ENCODE measurements around the gene CR1L. TPM values are rescaled to one million over a fixed set of nuclear protein-coding genes. Genes with fewer than 3 reads are reported as not detected.
"Not testable (repeated sequence)": the region's sequence is repeated elsewhere in the genome, so short reads cannot be mapped to it uniquely, and the experiment has no call there.

CR1L gene
- total RNA-seq, 1 donor = 0.21 TPM

GRCh38 chr1:207691841-207692240 lies 46.9 kb downstream of the CR1L start:
- H3K4me1 ChIP-seq (ENCODE audit: insufficient read depth, low read length) = no peaks in the 10 kb centered on the region
- H3K4me3 ChIP-seq (ENCODE audit: low read length) = no peak overlapping the region
- H3K27me3 ChIP-seq (ENCODE audit: insufficient read depth, low read length) = peaks cover 9% of the 10 kb centered on the region
- H3K9me3 ChIP-seq (ENCODE audit: low read depth, low read length) = no peaks in the 10 kb centered on the region

- not testable (repeated sequence) for H3K4me1 ChIP-seq (ENCODE audit: insufficient read depth, low read length); H3K4me3 ChIP-seq (ENCODE audit: low read length); H3K9me3 ChIP-seq (ENCODE audit: low read depth, low read length); H3K27me3 ChIP-seq (ENCODE audit: insufficient read depth, low read length)
Observed at GRCh38 chr1:207692291-207692690, 47.4 kb downstream of the CR1L start.

- Histone ChIP-seq H3K27me3 (ENCODE audit: insufficient read depth, low read length) (peaks cover 3% of the 10 kb centered on the region), H3K4me3 (ENCODE audit: low read length) (no peak overlapping the region), H3K4me1 (ENCODE audit: insufficient read depth, low read length) (no peaks in the 10 kb centered on the region), H3K9me3 (ENCODE audit: low read depth, low read length) (no peaks in the 10 kb centered on the region)
Observed at GRCh38 chr1:207695891-207696290, 51.0 kb downstream of the CR1L start.

GRCh38 chr1:207698822-207699483 lies 54.0 kb downstream of the CR1L start:
- Histone ChIP-seq H3K4me3 (ENCODE audit: low read length) (no peak overlapping the region), H3K27me3 (ENCODE audit: insufficient read depth, low read length) (no peaks in the 10 kb centered on the region), H3K9me3 (ENCODE audit: low read depth, low read length) (no peaks in the 10 kb centered on the region), H3K4me1 (ENCODE audit: insufficient read depth, low read length) (no peaks in the 10 kb centered on the region)

- H3K4me3 ChIP-seq (ENCODE audit: low read length) = no peak overlapping the region
- no peaks in the 10 kb centered on the region for H3K4me1 ChIP-seq (ENCODE audit: insufficient read depth, low read length)
- no peaks in the 10 kb centered on the region for H3K27me3 ChIP-seq (ENCODE audit: insufficient read depth, low read length)
- no peaks in the 10 kb centered on the region for H3K9me3 ChIP-seq (ENCODE audit: low read depth, low read length)
Observed at GRCh38 chr1:207702317-207702716, 57.4 kb downstream of the CR1L start.

- no peaks in the 10 kb centered on the region for H3K4me1 ChIP-seq (ENCODE audit: insufficient read depth, low read length)
- H3K4me3 ChIP-seq (ENCODE audit: low read length) = no peak overlapping the region
- no peaks in the 10 kb centered on the region for H3K9me3 ChIP-seq (ENCODE audit: low read depth, low read length)
- no peaks in the 10 kb centered on the region for H3K27me3 ChIP-seq (ENCODE audit: insufficient read depth, low read length)
Observed at GRCh38 chr1:207703712-207704111, 58.8 kb downstream of the CR1L start.

DNA sequence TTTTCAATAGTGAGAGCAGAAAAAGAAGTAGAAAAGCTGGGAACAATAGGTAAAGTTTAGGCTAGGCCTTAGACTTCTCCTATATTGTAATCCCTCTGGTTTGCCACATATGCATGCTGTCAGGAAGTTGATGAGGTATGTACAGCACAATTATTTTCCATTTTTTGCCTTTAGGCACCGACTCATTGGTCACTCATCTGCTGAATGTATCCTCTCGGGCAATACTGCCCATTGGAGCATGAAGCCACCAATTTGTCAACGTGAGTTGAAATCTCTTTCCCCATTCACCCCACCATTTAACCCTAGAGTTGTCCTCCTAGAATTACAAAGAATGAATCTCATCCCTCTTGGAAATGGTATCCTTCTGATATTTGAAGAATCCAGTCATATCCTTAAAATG lies 63.1 kb downstream of the CR1L start:
- H3K4me3 ChIP-seq (ENCODE audit: low read length); H3K4me1 ChIP-seq (ENCODE audit: insufficient read depth, low read length); H3K9me3 ChIP-seq (ENCODE audit: low read depth, low read length); H3K27me3 ChIP-seq (ENCODE audit: insufficient read depth, low read length): not testable (repeated sequence)

- no peaks in the 10 kb centered on the region for H3K27me3 ChIP-seq (ENCODE audit: insufficient read depth, low read length)
- no peaks in the 10 kb centered on the region for H3K9me3 ChIP-seq (ENCODE audit: low read depth, low read length)
- H3K4me1 ChIP-seq (ENCODE audit: insufficient read depth, low read length) = no peaks in the 10 kb centered on the region
- no peak overlapping the region for H3K4me3 ChIP-seq (ENCODE audit: low read length)
Observed at GRCh38 chr1:207711285-207711684, 66.4 kb downstream of the CR1L start.

DNA sequence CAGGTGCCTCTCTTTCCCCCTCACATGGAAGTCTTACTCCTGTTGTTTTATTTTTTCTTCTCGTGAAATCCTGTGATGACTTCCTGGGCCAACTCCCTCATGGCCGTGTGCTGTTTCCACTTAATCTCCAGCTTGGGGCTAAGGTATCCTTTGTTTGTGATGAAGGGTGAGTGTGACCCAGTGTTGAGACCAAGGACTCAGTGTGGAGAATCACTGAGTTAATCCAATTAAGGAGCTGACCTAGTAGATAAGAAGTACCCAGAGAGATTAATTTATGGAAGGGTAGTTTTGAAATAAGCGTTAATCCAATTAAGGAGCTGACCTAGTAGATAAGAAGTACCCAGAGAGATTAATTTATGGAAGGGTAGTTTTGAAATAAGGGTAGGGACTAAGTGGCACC lies 67.8 kb downstream of the CR1L start:
- not testable (repeated sequence) for H3K9me3 ChIP-seq (ENCODE audit: low read depth, low read length); H3K4me1 ChIP-seq (ENCODE audit: insufficient read depth, low read length); H3K27me3 ChIP-seq (ENCODE audit: insufficient read depth, low read length); H3K4me3 ChIP-seq (ENCODE audit: low read length)

DNA sequence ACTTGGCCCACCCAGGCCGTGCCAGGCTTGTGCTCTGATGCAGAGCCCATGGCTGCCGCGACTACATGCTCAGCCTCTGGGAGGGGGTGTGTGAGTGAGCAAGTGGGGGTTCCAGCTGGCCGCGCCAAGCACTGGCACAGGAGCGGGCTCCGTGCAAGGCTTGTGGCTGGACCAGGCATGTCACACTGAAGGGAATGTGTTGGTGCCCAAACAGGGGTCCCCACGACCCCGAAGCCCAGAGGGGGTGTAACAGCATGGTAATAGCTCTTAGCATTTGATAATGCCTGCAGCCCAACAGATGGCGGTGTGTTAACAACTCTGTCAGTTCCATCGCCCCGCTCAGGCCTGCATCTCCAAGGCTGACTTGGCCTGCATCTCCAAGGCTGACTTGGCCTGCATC lies 68.6 kb downstream of the CR1L start:
- Histone ChIP-seq H3K4me3 (ENCODE audit: low read length) (no peak overlapping the region), H3K4me1 (ENCODE audit: insufficient read depth, low read length) (no peaks in the 10 kb centered on the region), H3K9me3 (ENCODE audit: low read depth, low read length) (no peaks in the 10 kb centered on the region), H3K27me3 (ENCODE audit: insufficient read depth, low read length) (no peaks in the 10 kb centered on the region)

DNA sequence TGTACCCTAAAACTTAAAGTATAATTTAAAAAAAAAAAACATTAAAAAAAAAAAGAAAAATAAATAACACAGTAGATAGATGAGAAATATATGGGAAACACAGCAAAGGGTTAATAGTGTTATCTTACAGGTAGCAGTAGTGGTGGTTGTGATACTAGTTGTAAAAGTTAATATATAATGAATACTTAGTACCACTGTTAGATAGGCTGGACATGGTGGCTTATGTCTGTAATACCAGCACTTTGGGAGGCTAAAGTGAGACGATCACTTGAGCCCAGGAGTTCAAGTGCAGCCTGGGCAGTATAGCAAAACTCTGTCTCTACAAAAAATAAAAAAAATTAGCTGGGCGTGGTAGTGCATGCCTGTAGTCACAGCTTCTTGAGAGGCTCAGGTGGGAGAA lies 74.3 kb downstream of the CR1L start:
- H3K27me3 ChIP-seq (ENCODE audit: insufficient read depth, low read length) = no peaks in the 10 kb centered on the region
- no peaks in the 10 kb centered on the region for H3K4me1 ChIP-seq (ENCODE audit: insufficient read depth, low read length)
- no peak overlapping the region for H3K4me3 ChIP-seq (ENCODE audit: low read length)
- no peaks in the 10 kb centered on the region for H3K9me3 ChIP-seq (ENCODE audit: low read depth, low read length)

DNA sequence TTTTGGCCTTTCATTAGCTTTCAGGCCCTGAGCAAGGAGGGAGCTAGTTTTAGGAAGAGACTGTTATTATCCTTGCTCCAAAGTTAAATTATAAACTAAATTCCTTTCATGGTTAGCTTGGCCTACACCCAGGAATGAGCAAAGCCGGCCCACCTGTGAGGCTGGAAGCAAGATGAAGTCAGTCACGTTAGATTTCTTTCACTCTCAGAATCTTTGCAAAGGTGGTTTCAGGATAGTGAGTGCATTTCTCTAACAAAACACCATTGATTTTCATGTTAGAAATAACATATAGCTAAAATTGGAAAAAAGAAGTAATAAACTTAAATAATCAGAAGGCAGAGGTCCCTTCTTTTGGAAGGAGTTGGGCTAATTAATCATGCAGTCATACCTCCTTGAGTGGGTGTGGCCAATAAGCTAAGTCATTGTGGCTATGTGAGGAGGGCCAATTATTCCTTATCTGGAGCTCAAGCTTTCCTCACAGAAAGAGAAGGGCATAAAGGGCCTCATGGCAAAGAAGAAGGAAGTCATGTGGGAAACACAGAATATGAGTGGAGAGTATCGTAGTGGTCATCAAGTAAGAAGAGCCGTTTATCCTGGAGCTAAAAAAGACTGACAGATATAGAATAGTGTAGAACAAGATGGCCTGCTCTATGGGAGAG lies 83.4 kb downstream of the CR1L start:
- H3K27me3 ChIP-seq (ENCODE audit: insufficient read depth, low read length); H3K4me3 ChIP-seq (ENCODE audit: low read length); H3K9me3 ChIP-seq (ENCODE audit: low read depth, low read length); H3K4me1 ChIP-seq (ENCODE audit: insufficient read depth, low read length): not testable (repeated sequence)

- H3K9me3 ChIP-seq (ENCODE audit: low read depth, low read length); H3K27me3 ChIP-seq (ENCODE audit: insufficient read depth, low read length); H3K4me3 ChIP-seq (ENCODE audit: low read length); H3K4me1 ChIP-seq (ENCODE audit: insufficient read depth, low read length): not testable (repeated sequence)
Observed at GRCh38 chr1:207737503-207738157, 92.7 kb downstream of the CR1L start.

GRCh38 chr1:207738158-207738659 lies 93.3 kb downstream of the CR1L start:
- H3K4me3 ChIP-seq (ENCODE audit: low read length); H3K4me1 ChIP-seq (ENCODE audit: insufficient read depth, low read length); H3K27me3 ChIP-seq (ENCODE audit: insufficient read depth, low read length); H3K9me3 ChIP-seq (ENCODE audit: low read depth, low read length): not testable (repeated sequence)

DNA sequence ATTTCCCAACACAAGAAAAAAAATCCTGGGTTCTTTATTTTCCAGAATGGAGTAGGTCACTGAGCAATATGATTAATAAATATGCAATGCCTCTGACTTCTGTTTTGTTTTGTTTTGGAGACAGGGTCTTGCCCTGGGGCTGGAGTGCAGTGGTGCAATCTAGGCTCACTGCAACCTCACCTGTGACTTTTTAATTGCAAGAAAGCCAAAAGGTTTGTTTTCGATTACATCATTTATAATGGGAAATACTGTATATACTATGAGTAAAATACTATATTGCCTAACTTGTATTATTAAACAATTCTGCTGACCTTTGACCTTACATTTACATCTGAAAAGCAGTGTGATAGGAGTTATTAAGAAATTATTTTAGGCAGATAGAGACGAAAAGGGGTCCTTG lies 95.3 kb downstream of the CR1L start:
- no peak overlapping the region for H3K4me3 ChIP-seq (ENCODE audit: low read length)
- H3K9me3 ChIP-seq (ENCODE audit: low read depth, low read length) = no peaks in the 10 kb centered on the region

More for the DNA sequence above, 95.3 kb downstream of the CR1L start:
- no peaks in the 10 kb centered on the region for H3K27me3 ChIP-seq (ENCODE audit: insufficient read depth, low read length)
- peaks cover 5% of the 10 kb centered on the region for H3K4me1 ChIP-seq (ENCODE audit: insufficient read depth, low read length)
